ENCODE results near the gene RAC3.
A peak's percentile ranks its signal among the peaks of the same experiment; 100 is the strongest.

Gene RAC3

DNA sequence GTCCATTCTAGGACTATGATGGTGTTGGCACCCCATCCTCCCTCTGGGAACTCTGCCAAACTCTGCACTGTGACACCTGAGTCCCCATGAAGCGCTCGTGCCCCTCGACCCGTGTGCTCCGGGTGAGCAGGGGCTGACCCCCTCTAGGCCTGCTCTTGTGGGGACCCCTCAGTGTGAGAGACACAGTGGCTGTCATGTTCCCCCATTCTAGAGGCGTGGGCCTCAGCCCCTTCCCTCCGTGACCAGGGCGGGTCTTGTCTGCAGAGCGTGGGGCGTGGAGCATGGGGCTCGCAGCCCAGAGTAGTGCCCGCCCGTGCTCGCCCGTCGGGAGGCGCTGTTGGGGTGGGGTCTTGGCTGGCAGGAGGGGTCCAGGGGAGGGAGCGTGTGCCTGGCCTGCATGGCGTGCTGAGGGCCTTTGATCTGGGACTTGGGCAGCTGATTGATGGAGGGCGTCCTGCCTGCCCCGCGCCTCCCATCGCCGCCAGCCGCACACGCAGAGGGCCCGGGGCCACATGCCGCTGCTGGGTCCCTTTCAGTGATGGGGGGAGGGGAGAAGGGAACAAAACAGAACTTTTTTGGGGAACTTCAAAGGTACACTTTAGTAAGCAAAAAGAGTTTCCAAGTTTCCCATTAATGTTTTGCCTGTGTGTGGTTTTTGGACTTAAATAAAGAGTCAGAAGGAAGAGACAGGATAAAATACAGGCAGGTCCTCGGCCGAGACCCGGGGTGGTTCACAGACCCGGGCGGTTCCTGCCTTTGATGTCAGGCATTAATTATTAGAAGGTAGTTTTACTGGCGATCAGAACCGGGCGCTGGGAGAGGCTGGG, 31.3 kb upstream of the RAC3 start:
- no peak for DNase-seq

DNA sequence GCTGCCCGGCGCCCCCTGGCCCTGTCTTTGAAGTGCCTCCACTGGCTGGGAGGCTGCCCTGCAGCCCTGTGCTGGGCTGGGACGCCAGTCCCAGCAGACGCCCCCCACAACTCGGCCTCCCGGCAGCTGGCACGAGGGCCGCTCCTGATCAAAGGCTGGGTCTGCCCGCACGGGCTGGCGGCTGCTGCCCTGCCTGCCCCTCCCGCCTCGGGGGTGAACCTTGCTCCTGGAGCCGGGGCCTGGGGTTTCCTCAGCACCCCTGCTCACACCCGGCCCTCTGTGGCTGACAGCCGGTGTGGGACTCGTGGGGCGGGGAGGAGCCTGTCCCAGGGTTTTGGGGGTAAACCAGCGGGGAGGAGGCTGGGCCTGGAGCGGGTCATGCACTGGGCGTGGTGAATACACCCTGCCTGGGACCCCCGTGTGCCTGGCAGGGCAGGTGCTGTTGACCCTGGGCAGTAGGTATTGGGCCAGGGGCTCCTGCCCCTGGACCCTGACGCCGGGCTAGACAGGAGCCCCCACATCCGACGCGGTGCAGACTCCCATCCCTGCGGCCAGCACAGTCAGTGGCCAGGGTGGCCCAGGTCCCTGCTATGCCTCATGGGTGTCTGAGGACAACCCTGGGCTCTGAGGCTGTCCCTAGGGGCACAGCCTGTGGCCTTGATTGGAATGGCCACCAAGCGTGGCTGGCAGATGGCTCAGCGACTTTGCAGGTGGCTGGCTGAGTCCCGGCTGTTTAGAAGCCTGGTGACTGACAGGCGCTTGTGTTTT, 30.5 kb upstream of the RAC3 start:
- DNase-seq, result no peak

DNA sequence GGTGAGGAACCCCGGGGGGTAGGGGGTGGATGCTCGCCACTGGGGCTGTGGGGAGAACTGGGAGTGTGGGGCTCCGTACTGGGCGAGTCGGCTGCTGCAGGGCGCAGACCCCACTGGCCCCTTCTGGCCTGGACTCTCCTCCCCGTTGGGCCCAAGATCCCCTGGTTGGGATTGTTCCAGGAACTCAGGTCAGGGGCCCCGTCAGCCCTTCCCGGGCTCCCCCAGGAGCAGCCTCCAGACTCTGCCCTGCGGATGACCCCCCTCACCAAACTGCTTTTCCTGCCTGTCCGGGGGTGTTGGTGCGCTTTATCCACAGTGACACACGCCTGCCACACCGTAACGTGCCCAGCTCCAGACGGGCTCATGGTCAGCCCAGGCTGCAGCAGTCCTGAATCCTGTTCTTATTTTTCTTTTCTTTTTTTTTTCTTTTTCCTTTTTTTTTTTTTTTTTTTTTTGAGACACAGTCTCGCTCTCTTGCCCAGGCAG, 29.9 kb upstream of the RAC3 start:
- DNase-seq, result no peak

DNA sequence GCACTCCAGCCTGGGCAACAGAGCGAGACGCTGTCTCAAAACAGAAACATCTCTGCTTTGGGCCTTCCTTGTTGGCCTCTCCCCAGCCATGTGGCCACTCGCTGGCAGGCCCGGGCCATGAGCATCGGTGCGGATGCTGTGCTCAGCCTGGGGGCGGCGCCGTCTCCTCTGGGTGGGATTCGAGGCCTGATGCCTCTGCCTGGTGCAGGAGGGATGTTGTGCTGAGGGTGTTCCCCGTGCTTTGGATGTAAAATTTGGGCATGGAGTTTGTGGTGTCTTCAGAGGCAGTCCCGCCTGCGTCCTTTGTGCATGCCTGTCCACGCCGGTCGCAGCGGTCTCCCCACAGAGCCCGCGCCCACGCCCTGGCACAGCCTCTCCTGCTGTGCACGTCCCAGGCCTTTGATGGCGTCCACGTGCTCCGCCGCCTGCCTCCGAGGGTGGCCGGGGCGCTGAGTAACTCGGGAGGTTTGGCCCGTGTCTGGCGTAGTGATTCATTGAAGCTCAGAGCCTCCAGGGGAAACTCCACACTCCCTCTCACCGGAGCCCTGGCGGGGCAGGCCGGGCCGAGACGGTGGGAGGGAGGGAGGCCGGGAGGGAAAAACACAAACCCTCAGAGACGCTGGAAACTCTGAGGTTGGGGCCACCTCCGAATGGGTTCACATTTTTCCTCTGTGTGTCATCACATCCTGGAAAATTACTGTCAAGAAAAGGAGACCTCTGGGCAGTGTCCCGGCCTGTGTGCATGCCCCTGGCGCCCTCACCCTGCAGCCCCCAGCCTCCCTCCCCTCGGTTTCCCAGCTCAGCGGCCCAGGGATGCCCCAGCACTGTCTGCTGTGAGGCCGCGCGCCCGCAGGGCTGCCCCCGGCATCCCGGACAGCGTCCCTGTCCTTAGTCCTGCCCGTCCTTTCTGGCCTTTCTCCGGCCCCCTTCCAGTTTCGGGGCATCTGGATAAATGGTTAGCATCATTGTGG, 27.8 kb upstream of the RAC3 start:
- DNase-seq, result peak; percentile 97

- no peak for DNase-seq
These were observed 26.7 kb upstream of the RAC3 start for GRCh38 chr17:82004517-82005455.

DNA sequence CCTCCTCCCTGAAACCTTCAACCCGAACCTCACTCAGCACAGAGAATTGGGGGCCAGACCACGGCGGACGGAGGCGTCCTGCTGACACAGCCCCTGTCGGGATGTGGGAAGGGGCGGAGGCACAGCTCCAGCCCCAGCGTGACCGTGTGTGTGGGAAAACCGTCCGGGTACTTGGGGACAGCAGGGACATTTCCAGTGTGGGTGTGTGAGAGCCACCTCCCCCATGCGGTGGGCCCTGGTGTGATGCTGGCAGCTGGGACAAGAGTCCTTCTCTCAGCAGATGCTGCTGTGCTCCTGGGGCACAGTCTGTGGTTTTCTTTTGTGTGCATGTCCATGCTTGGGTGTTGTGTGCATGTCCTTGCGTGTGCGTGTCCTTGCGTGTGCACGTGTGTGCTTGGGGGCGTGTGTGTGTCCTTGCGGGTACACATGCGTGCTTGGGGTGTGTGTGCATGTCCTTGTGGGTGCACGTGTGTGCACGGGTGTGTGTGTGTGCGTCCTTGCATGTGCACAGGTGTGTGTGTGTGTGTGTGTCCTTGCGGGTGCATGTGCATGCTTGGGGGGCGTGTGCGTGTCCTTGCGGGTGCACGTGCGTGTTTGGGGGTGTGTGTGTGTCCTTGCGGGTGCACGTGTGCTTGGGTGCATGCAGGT, 25.7 kb upstream of the RAC3 start:
- no peak for DNase-seq

GRCh38 chr17:82006468-82007227, 24.8 kb upstream of the RAC3 start:
- DNase-seq, result peak; percentile 59

GRCh38 chr17:82007228-82007494, 24.3 kb upstream of the RAC3 start:
- DNase-seq, result no peak

DNA sequence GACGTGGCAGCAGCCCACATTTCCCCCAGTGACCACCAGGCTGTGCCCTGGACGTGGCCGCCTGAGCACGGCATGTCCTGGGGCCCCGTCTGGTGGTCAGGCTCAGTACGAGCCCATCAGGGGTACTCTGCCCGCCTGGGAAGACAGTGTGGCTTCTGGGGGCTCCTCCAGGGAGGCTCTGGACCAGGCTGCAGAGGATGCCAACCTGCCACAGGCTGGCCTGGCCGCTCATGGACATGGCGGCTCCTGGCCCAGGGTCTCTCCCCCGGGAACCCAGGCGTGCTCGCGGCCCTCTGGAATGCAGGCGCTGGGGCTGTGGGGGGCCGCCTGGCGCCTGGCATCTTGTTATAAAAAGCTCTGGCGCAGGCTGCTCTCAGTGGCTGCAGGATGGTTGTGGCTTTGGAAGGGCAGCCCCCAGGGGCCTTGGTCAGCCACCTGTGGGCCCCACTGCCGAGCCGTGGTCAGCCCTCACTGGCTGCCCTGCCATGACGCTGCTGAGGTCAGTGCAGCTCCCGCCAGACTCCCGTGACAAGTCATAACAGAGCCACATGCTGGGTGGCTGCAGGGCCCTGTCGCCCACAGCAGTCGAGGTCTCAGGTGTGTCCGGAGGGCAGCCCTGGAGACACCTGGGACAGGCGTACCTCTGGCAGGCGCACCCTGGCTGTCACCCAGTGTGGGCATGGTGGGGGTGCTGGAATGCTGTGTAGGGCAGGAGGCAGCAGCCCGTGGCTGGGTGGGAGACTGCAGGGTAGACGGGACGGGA, 23.8 kb upstream of the RAC3 start:
- no peak for DNase-seq

GRCh38 chr17:82008258-82008940, 23.1 kb upstream of the RAC3 start:
- DNase-seq, result no peak

GRCh38 chr17:82008941-82009405, 22.5 kb upstream of the RAC3 start:
- no peak for DNase-seq

- no peak for DNase-seq
These were observed 22.1 kb upstream of the RAC3 start for GRCh38 chr17:82009413-82009812.

- no peak for DNase-seq
These were observed 20.6 kb upstream of the RAC3 start for GRCh38 chr17:82010575-82011525.

GRCh38 chr17:82011617-82012187, 19.8 kb upstream of the RAC3 start:
- no peak for DNase-seq

DNA sequence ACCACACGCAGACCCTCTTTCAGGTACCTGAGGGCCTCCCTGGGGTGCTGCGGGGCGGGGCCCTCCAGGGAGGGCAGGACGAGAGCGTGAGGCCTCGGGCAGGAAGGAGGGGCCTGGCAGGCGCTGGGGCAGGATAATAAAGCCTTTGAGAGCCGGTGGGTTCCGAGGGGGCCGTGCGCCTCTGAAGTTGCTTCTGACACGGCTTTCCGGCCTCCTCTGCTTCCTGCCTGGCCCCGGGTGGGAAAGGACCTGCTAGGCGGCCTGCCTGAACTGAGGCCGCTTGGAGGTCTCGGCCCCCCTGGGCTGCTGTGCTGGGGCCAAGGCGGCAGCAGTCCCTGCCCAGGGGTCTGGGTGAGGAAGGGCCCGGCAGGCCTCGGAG, 19.2 kb upstream of the RAC3 start:
- no peak for DNase-seq

GRCh38 chr17:82012640-82013295, 18.7 kb upstream of the RAC3 start:
- no peak for DNase-seq

DNA sequence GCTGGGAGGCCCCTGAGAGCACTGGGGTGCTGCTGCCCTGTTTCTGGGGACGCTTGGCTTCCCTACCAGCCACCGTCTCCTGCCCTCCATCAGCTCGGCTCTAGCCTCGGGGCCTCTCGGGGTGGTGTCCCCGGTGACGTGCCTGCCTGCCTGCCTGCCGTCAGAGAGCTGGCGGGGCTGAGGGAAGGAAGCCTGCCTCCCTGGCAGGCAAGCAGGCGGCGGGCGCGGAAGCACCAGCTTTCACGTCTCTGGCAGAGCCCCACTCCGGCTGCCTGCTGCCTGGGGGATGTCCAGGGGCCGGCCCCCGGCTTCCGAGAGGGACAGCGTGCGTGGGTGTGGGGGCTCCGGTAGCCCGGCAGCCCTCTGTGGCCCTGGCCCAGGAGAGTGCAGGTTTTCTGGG, 18.1 kb upstream of the RAC3 start:
- DNase-seq, result no peak
